ENCODE results near the gene IL16. TPM values are rescaled to one million over a fixed set of nuclear protein-coding genes. Genes with fewer than 3 reads are reported as not detected.

IL16 gene
- total RNA-seq, 2 experiments from 2014 or later = 76.0 to 81.3 TPM

DNA sequence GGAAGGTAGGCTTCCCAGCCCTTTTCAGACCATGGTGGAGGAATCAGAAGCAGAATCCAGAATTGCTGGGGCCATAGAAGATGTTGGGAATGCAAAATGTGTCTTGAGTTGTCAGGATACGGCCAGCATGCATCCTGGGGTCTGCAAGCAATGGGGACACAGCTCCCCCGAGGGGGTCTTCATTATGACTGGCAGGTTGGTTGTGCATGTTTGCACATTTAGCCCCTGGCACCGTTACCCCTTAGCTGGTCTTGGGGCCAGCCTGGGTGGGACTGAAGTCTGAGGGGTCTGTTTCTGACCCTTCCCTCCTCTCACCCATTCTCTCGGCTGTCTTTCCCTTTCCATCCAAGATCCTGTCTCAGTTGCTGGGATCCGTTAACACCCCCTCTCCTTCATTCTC lies 76.5 kb downstream of the IL16 start:
- peaks cover 10% of the 10 kb centered on the region for H3K4me1 ChIP-seq (ENCODE audit: insufficient read depth, low read length, poor library complexity, severe bottlenecking)
- peaks cover 6% of the 10 kb centered on the region; the same call in 1 of the 2 replicates for H3K36me3 ChIP-seq (ENCODE audit: insufficient read depth, low read length)
- no peaks in the 10 kb centered on the region for H3K79me2 ChIP-seq (ENCODE audit: insufficient read depth, low read depth, low read length)
- POLR2A ChIA-PET = no interaction called here
- no peak for DNase-seq (ENCODE audit: low spot score)
- no TSS peak for BruUV-seq (replicated peaks)
- no peak overlapping the region for H3K4me2 ChIP-seq (ENCODE audit: low read length)
- H3K27ac ChIP-seq (ENCODE audit: low read depth, low read length, poor library complexity, severe bottlenecking) = no peak overlapping the region
- H2AFZ ChIP-seq (ENCODE audit: low read length) = no peak overlapping the region
- CTCF ChIA-PET (ENCODE audit: unreplicated experiment) = interaction anchor here (0.6 kb wide), 1 partner anchor 10 kb away, joined by 3 read pairs; no protein-coding TSS in a partner anchor
- H4K20me1 ChIP-seq (ENCODE audit: insufficient read depth, low read length) = no peaks in the 10 kb centered on the region
- no peak overlapping the region for H3K4me3 ChIP-seq (ENCODE audit: low read depth, low read length, poor library complexity, severe bottlenecking)
- no peaks in the 10 kb centered on the region for H3K9me2 ChIP-seq (ENCODE audit: insufficient read depth, low read length)
- peaks cover 26% of the 10 kb centered on the region for H3K9me3 ChIP-seq (ENCODE audit: low read length)
- intact Hi-C loops (cut with micrococcal nuclease; ENCODE audit: unreplicated experiment) = no loop called here
- TF ChIP-seq, protein P1, sequence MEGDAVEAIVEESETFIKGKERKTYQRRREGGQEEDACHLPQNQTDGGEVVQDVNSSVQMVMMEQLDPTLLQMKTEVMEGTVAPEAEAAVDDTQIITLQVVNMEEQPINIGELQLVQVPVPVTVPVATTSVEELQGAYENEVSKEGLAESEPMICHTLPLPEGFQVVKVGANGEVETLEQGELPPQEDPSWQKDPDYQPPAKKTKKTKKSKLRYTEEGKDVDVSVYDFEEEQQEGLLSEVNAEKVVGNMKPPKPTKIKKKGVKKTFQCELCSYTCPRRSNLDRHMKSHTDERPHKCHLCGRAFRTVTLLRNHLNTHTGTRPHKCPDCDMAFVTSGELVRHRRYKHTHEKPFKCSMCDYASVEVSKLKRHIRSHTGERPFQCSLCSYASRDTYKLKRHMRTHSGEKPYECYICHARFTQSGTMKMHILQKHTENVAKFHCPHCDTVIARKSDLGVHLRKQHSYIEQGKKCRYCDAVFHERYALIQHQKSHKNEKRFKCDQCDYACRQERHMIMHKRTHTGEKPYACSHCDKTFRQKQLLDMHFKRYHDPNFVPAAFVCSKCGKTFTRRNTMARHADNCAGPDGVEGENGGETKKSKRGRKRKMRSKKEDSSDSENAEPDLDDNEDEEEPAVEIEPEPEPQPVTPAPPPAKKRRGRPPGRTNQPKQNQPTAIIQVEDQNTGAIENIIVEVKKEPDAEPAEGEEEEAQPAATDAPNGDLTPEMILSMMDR (conservative IDR thresholded peaks at IDR 0.05; ENCODE audit: low read length) = no peak
- TF ChIP-seq EZH2phosphoT487 (IDR thresholded peaks at IDR 0.05; ENCODE audit: borderline replicate concordance, low read depth, low read length) = no peak

DNA sequence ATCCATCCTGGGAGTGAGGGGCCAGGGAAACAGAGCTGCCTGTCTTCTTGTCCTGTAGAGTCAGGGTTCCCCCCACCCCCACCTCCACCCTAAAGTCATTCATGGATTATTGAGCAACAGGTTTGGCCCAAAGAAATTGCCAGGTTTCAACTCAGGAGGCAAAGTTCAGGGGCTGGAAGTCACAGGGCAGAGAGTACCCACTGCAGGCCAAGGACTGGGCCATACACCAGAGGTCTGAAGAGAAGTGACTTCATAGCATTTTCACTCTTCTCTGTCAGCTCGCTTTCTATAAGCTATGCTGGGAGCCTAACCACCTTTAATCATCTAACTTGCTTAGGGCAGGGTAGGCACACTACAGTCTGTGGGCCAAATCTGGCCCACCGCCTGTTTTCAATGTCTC lies 77.2 kb downstream of the IL16 start:
- Histone ChIP-seq H3K4me1 (ENCODE audit: insufficient read depth, low read length, poor library complexity, severe bottlenecking) (peaks cover 10% of the 10 kb centered on the region), H2AFZ (ENCODE audit: low read length) (no peak overlapping the region), H3K36me3 (ENCODE audit: insufficient read depth, low read length) (peaks cover 6% of the 10 kb centered on the region; the same call in 1 of the 2 replicates), H3K9me3 (ENCODE audit: low read length) (peaks cover 28% of the 10 kb centered on the region), H3K9me2 (ENCODE audit: insufficient read depth, low read length) (no peaks in the 10 kb centered on the region), H3K4me3 (ENCODE audit: low read depth, low read length, poor library complexity, severe bottlenecking) (no peak overlapping the region), H3K27ac (ENCODE audit: low read depth, low read length, poor library complexity, severe bottlenecking) (no peak overlapping the region), H3K79me2 (ENCODE audit: insufficient read depth, low read depth, low read length) (no peaks in the 10 kb centered on the region), H4K20me1 (ENCODE audit: insufficient read depth, low read length) (no peaks in the 10 kb centered on the region), H3K4me2 (ENCODE audit: low read length) (no peak overlapping the region)
- CTCF ChIA-PET (ENCODE audit: unreplicated experiment) = interaction anchor here (0.6 to 1.6 kb wide), 3 partner anchors 8 to 10 kb away, joined by 3 to 6 read pairs (median 3); no protein-coding TSS in a partner anchor
- DNase-seq (ENCODE audit: low spot score) = no peak
- TF ChIP-seq, protein P1 (conservative IDR thresholded peaks at IDR 0.05; ENCODE audit: low read length) = no peak
- TF ChIP-seq EZH2phosphoT487 (IDR thresholded peaks at IDR 0.05; ENCODE audit: borderline replicate concordance, low read depth, low read length) = no peak
- POLR2A ChIA-PET = interaction anchor here (1.0 to 1.2 kb wide), 2 partner anchors 8 to 130 kb away, joined by 4 to 6 read pairs; no protein-coding TSS in a partner anchor
- intact Hi-C loops (cut with micrococcal nuclease; ENCODE audit: unreplicated experiment) = loop anchor here (2.0 kb wide), 1 partner anchor 207 kb away; no protein-coding TSS in a partner anchor
- BruUV-seq (replicated peaks) = no TSS peak

DNA sequence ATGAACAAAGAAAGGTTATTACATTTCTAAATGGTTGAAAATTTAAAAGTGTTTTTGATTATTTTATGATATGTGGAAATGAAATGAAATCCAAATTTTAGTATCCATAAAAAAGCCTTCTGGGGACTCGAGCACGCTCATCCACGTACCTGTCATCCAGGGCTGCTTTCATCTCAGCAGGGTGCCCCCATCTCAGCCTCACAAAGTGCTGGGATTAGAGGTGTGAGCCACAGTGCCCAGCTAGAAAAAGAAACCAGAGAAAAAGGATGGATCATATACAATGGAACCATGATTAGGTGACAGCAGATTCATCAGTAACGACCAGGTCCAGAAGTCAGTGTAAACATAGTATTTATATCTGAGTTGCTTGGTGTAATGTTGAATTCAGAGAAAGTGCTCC lies 77.6 kb downstream of the IL16 start:
- BruUV-seq (replicated peaks) = no TSS peak
- Histone ChIP-seq H4K20me1 (ENCODE audit: insufficient read depth, low read length) (no peaks in the 10 kb centered on the region), H3K79me2 (ENCODE audit: insufficient read depth, low read depth, low read length) (no peaks in the 10 kb centered on the region), H2AFZ (ENCODE audit: low read length) (no peak overlapping the region), H3K36me3 (ENCODE audit: insufficient read depth, low read length) (peaks cover 6% of the 10 kb centered on the region; the same call in 1 of the 2 replicates), H3K4me1 (ENCODE audit: insufficient read depth, low read length, poor library complexity, severe bottlenecking) (peaks cover 10% of the 10 kb centered on the region), H3K9me2 (ENCODE audit: insufficient read depth, low read length) (no peaks in the 10 kb centered on the region), H3K4me2 (ENCODE audit: low read length) (no peak overlapping the region), H3K9me3 (ENCODE audit: low read length) (peaks cover 28% of the 10 kb centered on the region), H3K4me3 (ENCODE audit: low read depth, low read length, poor library complexity, severe bottlenecking) (no peak overlapping the region), H3K27ac (ENCODE audit: low read depth, low read length, poor library complexity, severe bottlenecking) (no peak overlapping the region)
- TF ChIP-seq EZH2phosphoT487 (IDR thresholded peaks at IDR 0.05; ENCODE audit: borderline replicate concordance, low read depth, low read length) = no peak
- TF ChIP-seq, protein P1 (conservative IDR thresholded peaks at IDR 0.05; ENCODE audit: low read length) = no peak
- ChIA-PET POLR2A (interaction anchor here (1.0 to 1.5 kb wide), 3 partner anchors 8 to 129 kb away, joined by 4 to 6 read pairs (median 5); no protein-coding TSS in a partner anchor), CTCF (ENCODE audit: unreplicated experiment) (interaction anchor here (0.6 to 1.6 kb wide), 3 partner anchors 9 to 50 kb away, joined by 3 to 6 read pairs (median 3); no protein-coding TSS in a partner anchor)
- DNase-seq (ENCODE audit: low spot score) = no peak
- intact Hi-C loops (cut with micrococcal nuclease; ENCODE audit: unreplicated experiment) = loop anchor here (2.0 kb wide), 1 partner anchor 207 kb away; no protein-coding TSS in a partner anchor

Data from OCI-LY7 (cell line).